AG10803 (cell line): Measurements from ENCODE around the gene NFE2L3.

Source experiments
- DNase-seq: peaks from one replicate; pipeline ENCODE4 v3.0.0; 2010; ENCODE audit warnings: low read depth
- H3K4me3 ChIP-seq: 2 replicates; pipeline ENCODE4 v1.5.1; 2011; ENCODE audit warnings: mild to moderate bottlenecking, low read length, control low read depth
- TF ChIP-seq, protein P1 (sequence below): conservative IDR thresholded peaks from 2 replicates; pipeline ENCODE4 v1.5.1; 2011; ENCODE audit warnings: mild to moderate bottlenecking, low read length, control low read depth, inconsistent platforms

NFE2L3 gene

DNA sequence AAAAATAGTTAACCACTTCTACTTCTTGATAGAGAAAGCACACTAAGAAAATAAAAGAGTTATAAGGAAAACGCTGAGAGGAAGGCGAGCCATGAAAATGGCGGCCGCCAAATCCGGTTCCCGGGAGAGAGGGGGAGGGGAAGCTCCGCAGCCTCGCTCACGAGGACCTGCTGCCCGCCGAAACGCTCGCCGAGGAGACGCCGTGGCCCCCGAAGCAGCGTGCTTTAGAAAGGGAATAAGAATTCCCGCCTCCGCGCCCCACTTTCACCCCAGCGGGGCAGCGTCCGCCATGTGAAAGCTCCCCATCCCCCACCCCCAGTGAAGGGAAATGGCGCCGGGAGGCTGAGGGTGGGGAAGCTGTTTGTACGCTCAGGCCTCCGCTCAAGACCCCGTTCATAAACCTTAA is 48.0 kb downstream of the NFE2L3 start:
- DNase-seq = peak; percentile 27
- TF ChIP-seq, protein P1, sequence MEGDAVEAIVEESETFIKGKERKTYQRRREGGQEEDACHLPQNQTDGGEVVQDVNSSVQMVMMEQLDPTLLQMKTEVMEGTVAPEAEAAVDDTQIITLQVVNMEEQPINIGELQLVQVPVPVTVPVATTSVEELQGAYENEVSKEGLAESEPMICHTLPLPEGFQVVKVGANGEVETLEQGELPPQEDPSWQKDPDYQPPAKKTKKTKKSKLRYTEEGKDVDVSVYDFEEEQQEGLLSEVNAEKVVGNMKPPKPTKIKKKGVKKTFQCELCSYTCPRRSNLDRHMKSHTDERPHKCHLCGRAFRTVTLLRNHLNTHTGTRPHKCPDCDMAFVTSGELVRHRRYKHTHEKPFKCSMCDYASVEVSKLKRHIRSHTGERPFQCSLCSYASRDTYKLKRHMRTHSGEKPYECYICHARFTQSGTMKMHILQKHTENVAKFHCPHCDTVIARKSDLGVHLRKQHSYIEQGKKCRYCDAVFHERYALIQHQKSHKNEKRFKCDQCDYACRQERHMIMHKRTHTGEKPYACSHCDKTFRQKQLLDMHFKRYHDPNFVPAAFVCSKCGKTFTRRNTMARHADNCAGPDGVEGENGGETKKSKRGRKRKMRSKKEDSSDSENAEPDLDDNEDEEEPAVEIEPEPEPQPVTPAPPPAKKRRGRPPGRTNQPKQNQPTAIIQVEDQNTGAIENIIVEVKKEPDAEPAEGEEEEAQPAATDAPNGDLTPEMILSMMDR = no peak
- peak overlapping the region; percentile 95 for H3K4me3 ChIP-seq

DNA sequence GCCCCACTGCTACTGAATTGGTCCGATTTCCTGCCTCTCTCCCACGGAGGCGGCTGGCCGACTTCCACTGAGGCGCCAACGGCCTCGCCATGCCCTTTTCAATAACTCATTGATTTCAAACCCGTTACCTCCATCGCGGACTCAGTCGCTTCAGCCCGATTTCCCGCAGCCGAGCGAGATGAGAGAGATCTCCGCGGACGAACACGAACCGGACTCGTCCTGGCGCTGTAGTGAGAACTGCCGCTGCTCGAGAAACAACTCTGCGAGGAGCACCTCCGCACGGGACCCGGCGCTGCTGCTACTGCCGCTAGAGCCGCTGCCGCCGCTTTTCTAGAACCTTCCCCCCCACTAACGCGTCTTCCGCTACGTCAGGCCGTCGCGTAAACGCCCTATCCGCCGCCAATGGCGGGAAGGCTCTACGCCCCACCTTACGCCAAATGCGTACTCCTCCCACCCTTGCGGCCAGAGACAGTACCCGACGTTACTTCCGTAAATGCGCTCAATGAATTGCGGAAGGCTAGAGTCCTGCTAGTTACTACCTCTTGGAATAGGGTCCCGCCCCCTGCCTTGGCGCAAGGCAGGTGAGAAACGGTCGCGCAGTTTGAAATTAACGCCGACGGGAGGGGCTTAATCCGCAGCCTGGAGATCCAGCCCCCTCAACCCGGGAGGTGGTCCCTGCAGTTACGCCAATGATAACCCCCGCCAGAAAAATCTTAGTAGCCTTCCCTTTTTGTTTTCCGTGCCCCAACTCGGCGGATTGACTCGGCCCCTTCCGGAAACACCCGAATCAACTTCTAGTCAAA is 48.6 kb downstream of the NFE2L3 start, which contains the start of gene HNRNPA2B1:
HNRNPA2B1 (minus strand) TSS at position 303 of the 803 bp plus-strand sequence; CDS start at position 134, 169 bp downstream.
- TF ChIP-seq, protein P1 = no peak; the same call in 1 of the 2 replicates
- peak within 1 kb of the TSS; percentile 95 for H3K4me3 ChIP-seq
- DNase-seq = peak; percentile 95

DNA sequence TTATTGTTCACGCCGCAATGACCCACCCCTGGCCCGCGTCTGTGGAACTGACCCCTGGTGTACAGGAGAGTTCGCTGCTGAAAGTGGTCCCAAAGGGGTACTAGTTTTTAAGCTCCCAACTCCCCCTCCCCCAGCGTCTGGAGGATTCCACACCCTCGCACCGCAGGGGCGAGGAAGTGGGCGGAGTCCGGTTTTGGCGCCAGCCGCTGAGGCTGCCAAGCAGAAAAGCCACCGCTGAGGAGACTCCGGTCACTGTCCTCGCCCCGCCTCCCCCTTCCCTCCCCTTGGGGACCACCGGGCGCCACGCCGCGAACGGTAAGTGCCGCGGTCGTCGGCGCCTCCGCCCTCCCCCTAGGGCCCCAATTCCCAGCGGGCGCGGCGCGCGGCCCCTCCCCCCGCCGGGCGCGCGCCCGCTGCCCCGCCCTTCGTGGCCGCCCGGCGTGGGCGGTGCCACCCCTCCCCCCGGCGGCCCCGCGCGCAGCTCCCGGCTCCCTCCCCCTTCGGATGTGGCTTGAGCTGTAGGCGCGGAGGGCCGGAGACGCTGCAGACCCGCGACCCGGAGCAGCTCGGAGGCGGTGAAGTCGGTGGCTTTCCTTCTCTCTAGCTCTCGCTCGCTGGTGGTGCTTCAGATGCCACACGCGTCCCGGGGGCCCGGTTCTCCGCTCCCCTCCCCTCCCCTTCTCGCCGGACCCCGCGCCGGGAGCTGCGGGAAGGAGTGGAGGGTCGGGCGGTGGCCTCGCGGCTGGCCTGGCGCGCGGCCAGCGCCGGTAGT is 49.4 kb downstream of the NFE2L3 start, which contains the start of gene CBX3:
CBX3 (plus strand) TSS at position 499 of the 772 bp plus-strand sequence. CDS start 1,254 bp downstream, outside the sequence.
- H3K4me3 ChIP-seq = peak within 1 kb of the TSS; percentile 95
- peak; percentile 73 for DNase-seq
- TF ChIP-seq, protein P1 = no peak; the same call in 1 of the 2 replicates

DNA sequence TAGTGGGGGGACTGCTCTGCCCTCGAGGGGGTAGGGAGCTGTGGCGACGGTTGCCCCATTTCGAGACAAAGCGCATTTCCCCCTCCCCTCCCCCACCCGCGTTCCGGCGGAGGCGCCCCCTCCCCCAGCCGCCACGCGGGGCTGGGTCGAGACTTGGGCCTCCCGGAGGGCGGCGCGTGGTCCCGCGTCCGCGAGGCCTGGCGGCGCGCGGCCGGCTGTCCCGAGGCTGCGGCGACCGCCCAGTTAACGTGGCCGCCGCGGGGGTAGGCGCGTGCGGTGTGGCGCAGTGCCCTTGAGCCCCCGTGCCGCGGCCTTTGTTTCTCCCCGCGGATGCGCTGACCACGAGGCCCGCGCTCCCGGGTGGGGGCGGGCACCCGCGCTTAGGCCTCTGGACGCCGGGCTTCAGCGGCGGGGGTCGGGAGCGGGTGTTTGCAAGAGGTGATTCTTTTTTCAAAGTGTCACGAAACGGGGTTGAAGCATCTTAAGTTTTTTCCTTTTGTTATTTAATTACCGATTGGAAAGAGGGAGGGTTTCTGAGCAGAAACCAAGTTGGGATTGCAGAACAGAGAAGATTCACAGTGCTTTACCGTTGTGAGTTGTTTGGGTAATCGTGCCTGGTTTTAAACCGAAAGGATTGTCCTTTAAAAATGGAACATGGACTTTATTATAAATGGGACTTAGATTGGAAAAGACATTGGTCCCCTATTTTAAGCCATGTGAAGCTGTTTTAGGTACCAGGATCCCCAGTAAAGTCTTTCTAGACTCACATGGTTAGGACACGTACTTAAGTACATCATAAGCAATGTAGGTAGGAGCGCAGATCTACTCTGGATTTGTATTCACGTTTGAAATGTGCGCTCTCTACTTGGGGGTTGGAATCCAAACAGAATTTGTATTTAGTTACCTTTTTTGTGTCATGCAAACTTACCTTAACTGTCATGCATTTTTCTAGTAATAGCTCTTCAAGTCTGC is 50.3 kb downstream of the NFE2L3 start:
- peak; percentile 26 for DNase-seq
- H3K4me3 ChIP-seq = peak overlapping the region; percentile 95
- TF ChIP-seq, protein P1 = no peak

DNA sequence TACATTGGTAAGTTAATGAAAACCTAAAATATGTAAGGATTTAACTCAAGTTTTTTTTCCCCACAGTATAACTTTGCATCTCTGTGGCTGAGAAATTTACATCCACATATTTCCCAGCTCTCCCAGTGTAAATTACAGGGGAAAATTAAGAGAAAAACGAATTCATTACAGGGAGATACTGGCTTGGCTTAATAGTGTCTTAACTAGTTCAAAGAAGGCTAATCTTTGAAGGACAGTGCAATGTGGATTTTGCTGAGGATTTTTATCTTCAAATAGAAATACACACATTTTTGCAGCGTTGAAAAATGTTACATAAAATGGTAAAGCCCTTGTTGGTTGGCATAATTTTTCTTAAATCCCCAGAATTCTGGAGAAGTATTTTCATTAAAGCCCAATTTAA is 51.0 kb downstream of the NFE2L3 start:
- no peak for DNase-seq
- TF ChIP-seq, protein P1 = no peak
- H3K4me3 ChIP-seq = peak overlapping the region; percentile 95

DNA sequence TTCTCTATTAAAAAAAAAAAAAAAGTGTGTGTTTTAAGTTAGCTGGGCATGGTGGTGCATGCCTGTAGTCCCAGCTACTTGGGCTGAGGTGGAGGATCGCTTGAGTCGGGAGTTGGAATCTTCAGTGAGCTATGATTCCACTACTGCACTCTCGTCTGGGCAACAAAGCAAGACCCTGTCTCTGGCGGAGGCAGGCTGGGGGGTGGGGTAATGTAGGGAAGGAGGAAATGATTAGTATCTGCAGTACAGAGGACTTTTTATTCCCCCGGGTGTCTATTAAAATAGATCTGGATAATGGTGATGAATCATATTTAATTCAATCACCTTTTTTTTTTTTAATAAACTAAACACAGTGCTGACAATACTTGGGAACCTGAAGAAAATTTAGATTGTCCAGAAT is 56.0 kb downstream of the NFE2L3 start:
- TF ChIP-seq, protein P1 = no peak
- no peak for DNase-seq
- no peak overlapping the region for H3K4me3 ChIP-seq
